T-helper 2 cell treated with Interferon-gamma antibody and Interleukin-4, amounts not matched to agents 100 ng/mL and 5 ng/mL, for 36 hours (primary cell): Measurements from ENCODE around the gene SLFN5. TPM values are rescaled to one million over a fixed set of nuclear protein-coding genes. Genes with fewer than 3 reads are reported as not detected.
"Not testable (repeated sequence)": the region's sequence is repeated elsewhere in the genome, so short reads cannot be mapped to it uniquely, and the experiment has no call there.

Experiments
- intact Hi-C: fragments of 100-400 bp; cut with micrococcal nuclease; formaldehyde crosslinking; loops from one replicate; pipeline ENCODE4 v1.15.1; 2023
- total RNA-seq: library from RNA; stranded (reverse); gene quantifications from 2 replicates; pipeline ENCODE4 v1.2.3, GENCODE V29; 2022

SLFN5 gene
- total RNA-seq, 1 donor from 2014 or later, result 103 TPM

DNA sequence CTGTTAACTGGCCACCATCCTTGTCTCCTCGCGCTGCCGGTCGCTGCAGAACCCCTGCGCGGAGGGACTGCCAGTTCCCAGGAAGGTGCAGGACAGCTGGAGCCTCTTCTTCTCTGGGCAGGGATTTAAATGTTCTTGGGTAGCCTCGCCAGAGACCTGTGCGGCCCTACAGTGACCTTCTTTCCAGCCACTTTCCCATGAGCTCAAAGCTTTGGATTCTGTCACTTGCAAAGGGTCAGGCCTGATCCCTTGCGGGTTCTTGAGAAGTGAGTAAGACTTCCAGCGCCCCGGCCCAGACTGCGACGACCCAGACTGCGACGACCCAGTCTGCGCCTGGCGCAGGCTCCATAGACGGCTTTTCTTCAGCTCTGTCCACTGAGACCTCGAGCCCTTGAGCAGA, 1.4 kb upstream of the SLFN5 start:
- intact Hi-C loops, result no loop called here

DNA sequence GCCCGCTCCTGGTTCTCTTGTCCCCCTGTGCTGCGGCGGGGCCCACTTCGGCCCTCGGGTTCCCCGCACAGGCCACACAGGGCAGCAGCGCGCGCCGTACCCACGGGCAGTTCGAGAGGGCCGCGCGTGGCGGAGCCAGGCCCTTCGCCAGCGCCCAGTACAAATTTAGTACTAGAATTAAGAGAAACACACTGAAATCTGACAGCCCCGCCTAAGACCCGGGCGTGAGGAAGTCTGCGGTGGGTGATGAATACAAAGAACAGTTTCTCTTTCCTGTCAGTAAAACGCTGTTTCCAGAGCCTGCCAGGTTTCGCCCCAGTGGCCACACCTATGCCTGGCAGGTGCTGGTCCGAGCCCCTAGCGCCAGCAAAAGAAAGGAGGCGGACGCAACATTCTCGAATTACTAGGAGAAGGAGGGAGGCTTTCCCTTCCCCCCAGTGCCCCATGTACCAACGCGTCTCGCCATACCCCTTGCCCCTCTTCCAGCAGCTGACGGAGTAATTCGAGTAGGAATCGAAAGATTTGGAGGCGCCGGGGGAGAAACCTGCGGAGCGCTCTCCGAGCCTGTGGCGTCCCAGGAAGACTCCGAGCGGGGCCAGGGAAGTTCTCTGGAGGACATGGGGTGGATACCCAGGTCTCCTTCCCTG, 591 bp upstream of the SLFN5 start:
- intact Hi-C loops, result loop anchor here (1.0 to 2.0 kb wide), 10 partner anchors 24 to 346 kb away; partner anchors contain the start of genes LIG3, PEX12, SLFN11 and SLFN12

DNA sequence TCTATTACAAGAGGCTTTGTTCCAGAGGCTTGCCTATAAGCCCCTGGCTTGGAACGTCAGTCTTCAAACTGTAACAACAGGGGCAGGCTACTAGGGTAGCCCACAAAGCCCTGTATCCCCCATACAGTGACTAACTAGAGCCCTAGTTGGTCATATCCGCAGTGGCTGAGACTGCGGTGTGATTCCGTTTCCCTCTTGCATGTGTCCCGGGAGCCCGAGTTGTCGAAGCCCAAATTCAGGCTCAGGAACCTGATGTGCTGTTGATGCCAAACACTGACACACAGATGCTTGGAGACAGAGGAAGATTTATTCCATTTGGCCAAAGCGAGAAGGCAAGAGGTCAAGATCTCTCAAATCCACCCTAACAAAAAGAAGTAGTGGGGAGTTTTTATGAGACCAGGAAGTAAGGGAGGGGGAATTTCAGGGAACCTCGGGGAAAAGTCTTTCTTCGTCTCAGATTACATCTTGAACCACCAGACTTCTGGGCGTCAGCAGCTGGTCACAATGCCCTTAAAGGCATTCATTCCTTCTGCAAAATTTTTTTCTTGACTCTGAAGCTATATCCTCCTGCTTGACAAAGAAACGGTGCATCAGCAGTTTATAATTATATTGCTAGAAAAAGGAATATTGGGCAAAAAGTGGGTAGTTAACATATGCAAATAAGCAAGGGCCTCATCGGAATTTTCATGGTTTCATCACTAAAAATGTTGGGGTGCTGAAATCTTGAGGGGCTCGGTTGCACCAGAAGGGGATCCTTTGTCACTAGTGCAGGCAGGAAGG, 879 bp downstream of the SLFN5 start:
- intact Hi-C loops, result loop anchor here (1.0 to 2.0 kb wide), 5 partner anchors 69 to 335 kb away; partner anchors contain the start of genes PEX12, SLFN11, SLFN12 and SLFN12L

DNA sequence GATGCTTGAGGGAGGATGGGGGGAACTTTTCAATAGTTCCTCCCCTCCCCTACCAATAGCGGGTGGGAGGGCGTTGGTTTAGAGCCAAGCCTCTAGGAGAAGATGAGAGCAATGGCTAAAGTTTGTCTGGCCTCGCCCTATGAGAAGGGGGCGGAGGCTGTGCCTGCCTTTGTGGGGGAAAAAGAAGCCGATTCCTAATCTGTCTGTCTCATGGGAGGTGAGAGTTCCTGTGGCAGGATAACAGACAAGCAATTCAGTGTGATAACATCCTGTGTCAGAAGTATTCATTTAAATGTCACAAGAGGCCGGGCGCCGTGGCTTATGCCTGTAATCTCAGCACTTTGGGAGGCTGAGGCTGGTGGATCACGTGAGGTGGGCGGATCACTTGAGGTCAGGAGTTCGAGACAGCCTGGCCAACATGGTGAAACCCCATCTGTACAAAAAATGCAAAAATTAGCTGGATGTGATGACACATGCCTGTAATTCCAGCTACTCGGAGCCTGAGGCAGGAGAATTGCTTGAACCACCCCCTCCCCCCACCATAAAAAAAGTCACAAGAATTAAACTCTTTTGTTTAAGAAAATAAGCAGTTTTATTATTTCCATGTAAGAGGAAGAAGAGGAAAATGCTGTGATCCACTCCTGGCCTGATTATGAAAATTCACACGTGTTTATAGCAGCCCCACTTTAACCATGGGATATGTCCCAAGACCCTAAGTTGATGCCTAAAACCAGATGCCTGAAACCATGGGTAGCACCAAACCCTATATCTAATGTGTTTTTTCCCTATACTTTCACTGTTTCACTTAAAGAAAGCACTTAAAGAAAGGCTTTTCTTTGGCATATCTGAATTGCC, 1.7 kb downstream of the SLFN5 start:
- intact Hi-C loops, result no loop called here

GRCh38 chr17:35245196-35245486, 2.3 kb downstream of the SLFN5 start:
- intact Hi-C loops, result no loop called here

- intact Hi-C loops, result no loop called here
Measured at GRCh38 chr17:35252651-35253050, 9.8 kb downstream of the SLFN5 start.

- intact Hi-C loops, result no loop called here
Measured at GRCh38 chr17:35254107-35254773, 11.4 kb downstream of the SLFN5 start.

- intact Hi-C loops, result no loop called here
Measured at GRCh38 chr17:35255316-35255715, 12.4 kb downstream of the SLFN5 start.

- intact Hi-C loops, result no loop called here
Measured at GRCh38 chr17:35256629-35257028, 13.8 kb downstream of the SLFN5 start.

GRCh38 chr17:35257208-35257659, 14.4 kb downstream of the SLFN5 start:
- intact Hi-C loops, result no loop called here

GRCh38 chr17:35259001-35259400, 16.1 kb downstream of the SLFN5 start:
- intact Hi-C loops, result no loop called here

DNA sequence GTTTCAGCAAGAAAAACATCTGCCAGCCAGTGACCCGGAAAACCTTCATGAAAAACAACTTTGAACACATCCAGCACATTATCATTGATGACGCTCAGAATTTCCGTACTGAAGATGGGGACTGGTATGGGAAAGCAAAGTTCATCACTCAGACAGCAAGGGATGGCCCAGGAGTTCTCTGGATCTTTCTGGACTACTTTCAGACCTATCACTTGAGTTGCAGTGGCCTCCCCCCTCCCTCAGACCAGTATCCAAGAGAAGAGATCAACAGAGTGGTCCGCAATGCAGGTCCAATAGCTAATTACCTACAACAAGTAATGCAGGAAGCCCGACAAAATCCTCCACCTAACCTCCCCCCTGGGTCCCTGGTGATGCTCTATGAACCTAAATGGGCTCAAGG, 22.2 kb downstream of the SLFN5 start:
- intact Hi-C loops, result no loop called here

- intact Hi-C loops, result no loop called here
Measured at GRCh38 chr17:35265566-35266141, 22.8 kb downstream of the SLFN5 start.

GRCh38 chr17:35274167-35275066, 31.5 kb downstream of the SLFN5 start:
- intact Hi-C loops, result not testable (repeated sequence)

DNA sequence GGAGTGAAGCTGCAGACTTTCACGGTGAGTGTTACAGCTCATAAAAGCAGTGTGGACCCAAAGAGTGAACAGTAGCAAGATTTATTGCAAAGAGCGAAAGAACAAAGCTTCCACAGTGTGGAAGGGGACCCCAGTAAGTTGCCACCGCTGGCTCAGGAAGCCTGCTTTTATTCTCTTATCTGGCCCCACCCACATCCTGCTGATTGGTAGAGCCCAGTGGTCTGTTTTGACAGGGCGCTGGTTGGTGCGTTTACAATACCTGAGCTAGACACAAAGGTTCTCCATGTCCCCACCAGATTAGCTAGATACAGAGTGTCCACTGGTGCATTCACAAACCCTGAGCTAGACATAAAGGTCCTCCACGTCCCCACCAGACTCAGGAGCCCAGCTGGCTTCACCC, 35.6 kb downstream of the SLFN5 start:
- intact Hi-C loops, result not testable (repeated sequence)

DNA sequence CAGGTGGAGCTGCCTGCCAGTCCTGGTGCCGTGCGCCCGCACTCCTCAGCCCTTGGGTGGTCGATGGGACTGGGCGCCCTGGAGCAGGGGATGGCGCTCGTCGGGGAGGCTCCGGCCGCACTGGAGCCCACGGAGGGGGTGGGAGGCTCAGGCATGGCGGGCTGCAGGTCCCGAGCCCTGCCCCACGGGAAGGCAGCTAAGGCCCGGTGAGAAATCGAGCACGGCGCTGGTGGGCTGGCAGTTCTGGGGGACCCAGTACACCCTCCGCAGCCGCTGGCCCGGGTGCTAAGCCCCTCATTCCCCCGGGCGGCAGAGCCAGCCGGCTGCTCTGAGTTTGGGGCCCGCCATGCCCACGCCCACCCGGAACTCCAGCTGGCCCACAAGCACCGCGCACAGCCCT, 36.0 kb downstream of the SLFN5 start:
- intact Hi-C loops, result not testable (repeated sequence)

DNA sequence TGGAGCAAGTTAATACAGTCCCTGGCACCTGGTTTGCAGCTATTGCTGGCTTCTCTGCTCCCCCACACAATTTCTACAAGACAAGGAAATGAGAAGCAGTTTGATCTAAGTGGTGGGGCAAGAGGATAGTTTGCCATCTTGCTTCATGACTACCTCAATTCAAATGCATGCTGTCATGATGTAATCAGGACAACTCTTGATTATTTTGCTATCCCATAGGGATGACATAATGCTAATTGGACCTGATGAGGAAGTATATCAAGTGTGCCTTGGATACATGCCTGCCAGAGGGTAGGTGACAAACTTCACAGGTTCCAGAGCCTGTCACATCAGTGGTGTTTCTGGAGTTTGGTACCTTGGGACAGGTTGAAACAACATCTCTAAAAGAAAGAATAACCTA, 40.9 kb downstream of the SLFN5 start:
- intact Hi-C loops, result no loop called here

- intact Hi-C loops, result no loop called here
Measured at GRCh38 chr17:35284955-35285354, 42.1 kb downstream of the SLFN5 start.

GRCh38 chr17:35286120-35286781, 43.4 kb downstream of the SLFN5 start:
- intact Hi-C loops, result no loop called here
